ENCODE data around the gene AVEN.

The AVEN gene

DNA sequence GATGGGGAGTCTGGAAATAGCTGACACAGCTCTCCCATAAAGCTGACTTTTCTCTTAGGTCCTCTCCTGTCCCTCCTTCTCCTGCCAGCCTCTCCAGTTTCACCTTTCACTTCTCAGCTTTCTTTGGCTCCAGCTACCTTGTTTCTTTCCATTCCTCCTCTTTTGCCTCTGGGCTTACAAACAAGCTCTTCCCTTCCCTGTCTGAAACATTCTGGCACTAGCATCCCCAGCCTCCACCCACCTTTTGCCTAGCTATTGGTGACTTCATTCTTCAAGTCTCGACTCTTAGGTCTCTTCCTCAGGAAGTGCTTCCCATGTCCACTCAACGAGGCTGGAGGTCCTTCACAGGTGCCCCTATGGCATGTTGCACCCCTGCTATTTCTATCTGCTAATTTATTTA is 20.5 kb upstream of the AVEN start:
- TF ChIP-seq TAF1 (IDR thresholded peaks at IDR 0.05; ENCODE audit: borderline replicate concordance, insufficient read depth, low read length) (no peak), FOXP2 (optimal IDR thresholded peaks at IDR 0.05; ENCODE audit: borderline replicate concordance, extremely low read depth, extremely low read length, insufficient read depth) (no peak), SIN3A (IDR thresholded peaks at IDR 0.05; ENCODE audit: borderline replicate concordance, insufficient read depth, low read length) (no peak), POLR2AphosphoS5 (IDR thresholded peaks at IDR 0.05; ENCODE audit: low read depth, low read length) (no peak)
- TF ChIP-seq, protein P1, sequence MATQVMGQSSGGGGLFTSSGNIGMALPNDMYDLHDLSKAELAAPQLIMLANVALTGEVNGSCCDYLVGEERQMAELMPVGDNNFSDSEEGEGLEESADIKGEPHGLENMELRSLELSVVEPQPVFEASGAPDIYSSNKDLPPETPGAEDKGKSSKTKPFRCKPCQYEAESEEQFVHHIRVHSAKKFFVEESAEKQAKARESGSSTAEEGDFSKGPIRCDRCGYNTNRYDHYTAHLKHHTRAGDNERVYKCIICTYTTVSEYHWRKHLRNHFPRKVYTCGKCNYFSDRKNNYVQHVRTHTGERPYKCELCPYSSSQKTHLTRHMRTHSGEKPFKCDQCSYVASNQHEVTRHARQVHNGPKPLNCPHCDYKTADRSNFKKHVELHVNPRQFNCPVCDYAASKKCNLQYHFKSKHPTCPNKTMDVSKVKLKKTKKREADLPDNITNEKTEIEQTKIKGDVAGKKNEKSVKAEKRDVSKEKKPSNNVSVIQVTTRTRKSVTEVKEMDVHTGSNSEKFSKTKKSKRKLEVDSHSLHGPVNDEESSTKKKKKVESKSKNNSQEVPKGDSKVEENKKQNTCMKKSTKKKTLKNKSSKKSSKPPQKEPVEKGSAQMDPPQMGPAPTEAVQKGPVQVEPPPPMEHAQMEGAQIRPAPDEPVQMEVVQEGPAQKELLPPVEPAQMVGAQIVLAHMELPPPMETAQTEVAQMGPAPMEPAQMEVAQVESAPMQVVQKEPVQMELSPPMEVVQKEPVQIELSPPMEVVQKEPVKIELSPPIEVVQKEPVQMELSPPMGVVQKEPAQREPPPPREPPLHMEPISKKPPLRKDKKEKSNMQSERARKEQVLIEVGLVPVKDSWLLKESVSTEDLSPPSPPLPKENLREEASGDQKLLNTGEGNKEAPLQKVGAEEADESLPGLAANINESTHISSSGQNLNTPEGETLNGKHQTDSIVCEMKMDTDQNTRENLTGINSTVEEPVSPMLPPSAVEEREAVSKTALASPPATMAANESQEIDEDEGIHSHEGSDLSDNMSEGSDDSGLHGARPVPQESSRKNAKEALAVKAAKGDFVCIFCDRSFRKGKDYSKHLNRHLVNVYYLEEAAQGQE (IDR thresholded peaks at IDR 0.05; ENCODE audit: insufficient read depth in 1 of 2, low read depth in 2 of 2, low read length in 2 of 2): no peak

DNA sequence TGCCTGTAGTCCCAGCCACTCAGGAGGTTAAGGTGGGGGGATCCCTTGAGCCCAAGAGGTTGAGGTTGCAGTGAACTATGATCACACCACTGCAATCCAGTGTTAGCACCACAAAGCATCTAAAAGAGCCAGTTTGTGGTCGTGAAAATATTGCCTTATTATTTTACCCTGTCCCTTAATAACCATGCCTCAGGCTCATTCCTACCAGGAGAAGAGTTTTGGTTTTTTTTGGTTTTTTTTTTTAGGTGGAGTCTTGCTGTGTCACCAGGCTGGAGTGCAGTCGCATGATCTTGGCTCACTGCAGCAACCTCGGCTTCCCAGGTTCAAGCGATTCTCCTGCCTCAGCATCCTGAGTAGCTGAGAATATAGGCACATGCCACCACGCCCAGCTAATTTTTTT is 17.9 kb upstream of the AVEN start:
- TF ChIP-seq TAF1 (IDR thresholded peaks at IDR 0.05; ENCODE audit: borderline replicate concordance, insufficient read depth, low read length) (no peak), POLR2AphosphoS5 (IDR thresholded peaks at IDR 0.05; ENCODE audit: low read depth, low read length) (no peak), FOXP2 (optimal IDR thresholded peaks at IDR 0.05; ENCODE audit: borderline replicate concordance, extremely low read depth, extremely low read length, insufficient read depth) (no peak), SIN3A (IDR thresholded peaks at IDR 0.05; ENCODE audit: borderline replicate concordance, insufficient read depth, low read length) (no peak)
- TF ChIP-seq, protein P1 (IDR thresholded peaks at IDR 0.05; ENCODE audit: insufficient read depth in 1 of 2, low read depth in 2 of 2, low read length in 2 of 2): no peak

DNA sequence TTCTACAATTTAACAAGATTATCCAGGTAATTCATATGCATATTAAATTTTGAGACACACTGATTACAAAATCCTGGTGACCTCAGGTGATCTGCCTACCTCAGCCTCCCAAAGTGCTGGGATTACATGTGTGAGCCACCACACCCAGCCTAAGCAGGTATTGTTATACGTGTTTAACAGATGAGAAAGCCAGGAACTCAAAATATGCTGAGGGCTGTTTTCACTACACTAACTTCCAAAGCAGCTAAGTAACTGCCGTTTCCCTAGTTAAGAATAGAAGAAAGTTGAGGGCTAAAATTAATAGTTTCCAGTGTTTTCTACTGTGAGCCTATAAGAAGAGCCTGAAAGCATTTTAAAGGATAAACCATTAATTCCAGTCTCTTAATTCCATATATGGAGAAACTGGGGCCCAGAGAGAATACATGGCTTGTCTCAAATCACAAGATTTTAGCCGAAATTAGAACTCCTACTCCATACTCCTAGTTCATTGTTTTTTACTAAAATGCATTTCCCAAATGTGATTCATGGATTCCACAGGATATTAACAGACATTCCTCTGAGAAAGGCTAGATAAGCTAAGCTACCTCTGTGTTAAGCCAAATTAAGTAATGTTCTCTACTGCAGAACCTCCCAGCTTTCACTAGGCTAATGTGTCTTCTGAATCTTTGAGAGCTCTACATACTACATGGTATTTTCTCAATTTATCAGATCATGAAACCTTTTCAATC is 17.0 kb upstream of the AVEN start:
- TF ChIP-seq FOXP2 (optimal IDR thresholded peaks at IDR 0.05; ENCODE audit: borderline replicate concordance, extremely low read depth, extremely low read length, insufficient read depth) (no peak), SIN3A (IDR thresholded peaks at IDR 0.05; ENCODE audit: borderline replicate concordance, insufficient read depth, low read length) (no peak), POLR2AphosphoS5 (IDR thresholded peaks at IDR 0.05; ENCODE audit: low read depth, low read length) (no peak), TAF1 (IDR thresholded peaks at IDR 0.05; ENCODE audit: borderline replicate concordance, insufficient read depth, low read length) (no peak)
- TF ChIP-seq, protein P1 (IDR thresholded peaks at IDR 0.05; ENCODE audit: insufficient read depth in 1 of 2, low read depth in 2 of 2, low read length in 2 of 2): no peak

DNA sequence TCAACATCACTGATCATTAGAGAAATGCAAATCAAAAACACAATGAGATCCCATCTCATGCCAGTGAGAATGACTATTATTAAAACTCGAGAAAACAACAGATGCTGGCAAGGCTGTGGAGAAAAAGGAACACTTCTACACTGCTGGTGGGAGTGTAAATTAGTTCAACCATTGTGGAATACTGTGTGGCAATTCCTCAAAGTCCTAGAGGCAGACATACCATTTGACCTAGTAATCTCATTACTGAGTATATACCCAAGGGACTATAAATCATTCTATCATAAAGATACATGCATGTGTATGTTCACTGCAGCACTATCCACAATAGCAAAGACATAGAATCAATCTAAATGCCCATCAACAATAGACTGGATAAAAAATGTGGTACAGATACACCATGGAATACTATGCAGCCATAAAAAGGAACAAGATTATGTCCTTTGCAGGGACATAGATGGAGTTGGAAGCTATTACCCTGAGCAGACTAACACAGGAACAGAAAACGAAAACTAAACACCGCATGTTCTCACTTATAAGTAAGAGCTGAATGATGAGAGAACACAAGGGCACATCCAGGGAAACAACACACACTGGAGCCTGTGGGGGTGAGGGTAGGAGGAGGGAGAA is 15.2 kb upstream of the AVEN start:
- TF ChIP-seq SIN3A (IDR thresholded peaks at IDR 0.05; ENCODE audit: borderline replicate concordance, insufficient read depth, low read length) (no peak), FOXP2 (optimal IDR thresholded peaks at IDR 0.05; ENCODE audit: borderline replicate concordance, extremely low read depth, extremely low read length, insufficient read depth) (no peak), TAF1 (IDR thresholded peaks at IDR 0.05; ENCODE audit: borderline replicate concordance, insufficient read depth, low read length) (no peak), POLR2AphosphoS5 (IDR thresholded peaks at IDR 0.05; ENCODE audit: low read depth, low read length) (no peak)
- TF ChIP-seq, protein P1 (IDR thresholded peaks at IDR 0.05; ENCODE audit: insufficient read depth in 1 of 2, low read depth in 2 of 2, low read length in 2 of 2): no peak

Measured in PFSK-1 (cell line).